Right lobe of liver (tissue), 4 donors: ENCODE data around the gene PI4K2B.

Source experiments
- CTCF ChIP-seq, 4 donors: fragments of 200-600 bp in 3 of 4; fragments of 450-650 bp in 1 of 4; IDR thresholded peaks; one replicate each; pipeline versions ENCODE4 v1.5.1 to v1.8.0; 2016 to 2022; ENCODE audit warnings: antibody characterized with exemption in 4 of 4, mild to moderate bottlenecking in 2 of 4
- POLR2A ChIP-seq: fragments of 450-650 bp; IDR thresholded peaks from one replicate; pipeline ENCODE4 v1.6.1; 2017; ENCODE audit warnings: antibody characterized with exemption, mild to moderate bottlenecking
- donor health status: DM: no; HTN: no; CAD: no.
- donor health status: DM: no; HTN: no; CAD: no.
- donor health status: DM: no; HTN: yes; CAD: no.

- TF ChIP-seq CTCF (IDR thresholded peaks at IDR 0.05) (no peak), POLR2A (no peak)
Observed at GRCh38 chr4:25212822-25213221, 21.0 kb upstream of the PI4K2B start.
